Neuronal stem cell (in vitro differentiated cells): ENCODE results near the gene PPP1R14B.
A peak's percentile ranks its signal among the peaks of the same experiment; 100 is the strongest.

Experiments used
- DNase-seq: peaks from one replicate; pipeline ENCODE4 v3.0.0-alpha.2; 2013; ENCODE audit warnings: low spot score
- H2AFZ ChIP-seq: one replicate; pipeline ENCODE4 v1.6.1; 2013; ENCODE audit warnings: mild to moderate bottlenecking, low read length, inconsistent platforms
- H2AK5ac ChIP-seq: 2 replicates; pipeline ENCODE4 v1.6.1; 2013; ENCODE audit warnings: low read depth, mild to moderate bottlenecking, inconsistent platforms, low read length, moderate library complexity, mixed read lengths
- H2BK120ac ChIP-seq: 2 replicates; pipeline ENCODE4 v1.6.1; 2013; ENCODE audit warnings: low read depth, mild to moderate bottlenecking, inconsistent platforms, low read length, moderate library complexity, mixed read lengths
- H2BK12ac ChIP-seq: one replicate; pipeline ENCODE4 v1.6.1; 2013; ENCODE audit warnings: low read length, inconsistent platforms
- H2BK15ac ChIP-seq: 2 replicates; pipeline ENCODE4 v1.6.1; 2013; ENCODE audit warnings: mild to moderate bottlenecking, low read length, inconsistent platforms, mixed read lengths
- H2BK5ac ChIP-seq: one replicate; pipeline ENCODE4 v1.6.1; 2013; ENCODE audit warnings: inconsistent platforms, mild to moderate bottlenecking, low read length, moderate library complexity
- H3K14ac ChIP-seq: one replicate; pipeline ENCODE4 v1.6.1; 2013; ENCODE audit warnings: low read length, inconsistent platforms
- H3K18ac ChIP-seq: 2 replicates; pipeline ENCODE4 v1.6.1; 2013; ENCODE audit warnings: low read length, inconsistent platforms
- H3K23ac ChIP-seq: 2 replicates; pipeline ENCODE4 v1.6.1; 2013; ENCODE audit warnings: low read depth, mild to moderate bottlenecking, mixed read lengths, low read length, inconsistent platforms; ENCODE audit not compliant: poor library complexity
- H3K27ac ChIP-seq: replicated peaks from 3 replicates; pipeline ENCODE4 v1.5.1; 2013; ENCODE audit warnings: low read length, inconsistent platforms
- H3K27me3 ChIP-seq, 3 experiments: 2 replicates each; pipeline ENCODE4 v1.6.1; 2013; ENCODE audit warnings: low read length in 3 of 3, mild to moderate bottlenecking in 2 of 3, inconsistent platforms in 1 of 3, low read depth in 1 of 3, mixed read lengths in 1 of 3, moderate library complexity in 1 of 3; ENCODE audit not compliant: control insufficient read depth in 3 of 3, insufficient read depth in 3 of 3
- H3K36me3 ChIP-seq, 2 donors: replicated peaks in 1 of 2; 2 replicates each; pipeline ENCODE4 v1.6.1; 2013; ENCODE audit warnings: low read length in 2 of 2; ENCODE audit not compliant: control insufficient read depth in 2 of 2, insufficient read depth in 2 of 2
- H3K4ac ChIP-seq: 2 replicates; pipeline ENCODE4 v1.6.1; 2013; ENCODE audit warnings: inconsistent platforms, mild to moderate bottlenecking, low read length, moderate library complexity
- H3K4me1 ChIP-seq, 2 donors: 1 replicate in 1 of 2; 2 replicates in 1 of 2; pipeline ENCODE4 v1.6.1; 2013; ENCODE audit warnings: low read length in 2 of 2, low read depth in 1 of 2; ENCODE audit not compliant: control insufficient read depth in 2 of 2, insufficient read depth in 1 of 2
- H3K4me2 ChIP-seq: one replicate; pipeline ENCODE4 v1.6.1; 2013; ENCODE audit warnings: mild to moderate bottlenecking, low read length, inconsistent platforms; ENCODE audit not compliant: insufficient read depth, poor library complexity, severe bottlenecking
- H3K4me3 ChIP-seq, 2 donors: 2 replicates each; pipeline ENCODE4 v1.5.1; 2013; ENCODE audit warnings: low read length in 2 of 2, mild to moderate bottlenecking in 2 of 2, inconsistent platforms in 1 of 2, moderate library complexity in 1 of 2
- H3K79me1 ChIP-seq: one replicate; pipeline ENCODE4 v1.6.1; 2013; ENCODE audit warnings: low read depth, mild to moderate bottlenecking, inconsistent platforms, low read length, moderate library complexity
- H3K9ac ChIP-seq: one replicate; pipeline ENCODE4 v1.6.1; 2013; ENCODE audit warnings: mild to moderate bottlenecking, low read depth, low read length, inconsistent platforms; ENCODE audit not compliant: poor library complexity
- H3K9me3 ChIP-seq, 2 donors: replicated peaks in 1 of 2; 2 replicates each; pipeline versions ENCODE3 to v1.6.1; 2013; ENCODE audit warnings: low read length in 2 of 2, mild to moderate bottlenecking in 2 of 2, inconsistent platforms in 1 of 2, low read depth in 1 of 2, mixed read lengths in 1 of 2, moderate library complexity in 1 of 2; ENCODE audit not compliant: control insufficient read depth in 2 of 2, insufficient read depth in 1 of 2
- H4K8ac ChIP-seq: one replicate; pipeline ENCODE4 v1.6.1; 2013; ENCODE audit warnings: low read depth, mild to moderate bottlenecking, inconsistent platforms, low read length, moderate library complexity
- H4K91ac ChIP-seq: one replicate; pipeline ENCODE4 v1.6.1; 2013; ENCODE audit warnings: low read length, low read depth, mild to moderate bottlenecking, inconsistent platforms; ENCODE audit not compliant: poor library complexity
- WGBS, 2 donors: extraction: QIAGEN DNeasy Blood & Tissue Kit; methylation state at CpG; one replicate each; pipeline ENCODE4 v1.1.7; 2013; ENCODE audit warnings: missing lambda C conversion rate in 2 of 2, mixed read lengths in 1 of 2; ENCODE audit not compliant: insufficient read length in 2 of 2, insufficient replicate concordance in 1 of 2; ENCODE audit errors: extremely low coverage in 2 of 2; 5-methylcytosine and 5-hydroxymethylcytosine counted together

PPP1R14B gene

DNA sequence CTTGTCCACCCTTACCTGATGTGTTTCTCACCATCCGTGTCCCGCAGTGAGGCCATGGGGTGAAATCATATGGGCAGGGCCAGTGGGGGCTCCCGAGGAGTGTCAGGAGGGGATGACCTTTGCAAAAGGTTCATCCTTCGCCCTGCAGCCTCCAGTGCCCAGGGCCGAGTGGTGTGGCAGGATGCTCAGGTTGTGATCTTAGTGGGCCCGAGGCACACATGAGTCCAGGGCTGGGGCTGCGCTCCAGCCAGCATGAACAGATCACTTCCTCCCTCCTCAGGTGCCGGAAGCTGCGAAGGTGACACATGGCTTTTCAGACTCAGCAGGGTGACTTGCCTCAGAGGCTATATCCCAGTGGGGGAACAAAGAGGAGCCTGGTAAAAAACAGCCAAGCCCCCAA, 8.7 kb downstream of the PPP1R14B start:
- Histone ChIP-seq H3K79me1 (peaks cover 15% of the 10 kb centered on the region), H3K27ac (no peak overlapping the region), H3K4ac (no peak overlapping the region), H4K91ac (no peak overlapping the region), H3K18ac (no peak overlapping the region), H3K4me3 (no peak overlapping the region), H3K4me2 (no peak overlapping the region), H3K4me1 (peaks cover 8 to 20% of the 10 kb centered on the region in 2 donors), H4K8ac (peak overlapping the region; percentile 56), H3K14ac (no peak overlapping the region), H3K36me3 (peaks cover 3 to 5% of the 10 kb centered on the region in 2 donors), H2BK15ac (no peak overlapping the region), H3K23ac (peak overlapping the region; percentile 81), H2BK12ac (peak overlapping the region; percentile 66), H3K9ac (peak overlapping the region; percentile 44), H2AK5ac (peak overlapping the region; percentile 46), H2BK120ac (no peak overlapping the region), H3K27me3 (peaks cover 0 to 18% (median 0%) of the 10 kb centered on the region in 3 experiments), H3K9me3 (no peaks in the 10 kb centered on the region), H2AFZ (no peak overlapping the region), H2BK5ac (no peak overlapping the region)
- DNase-seq, result no peak
- WGBS, 2 donors, result no CpG with 5 or more reads among the region's 9 CpGs

DNA sequence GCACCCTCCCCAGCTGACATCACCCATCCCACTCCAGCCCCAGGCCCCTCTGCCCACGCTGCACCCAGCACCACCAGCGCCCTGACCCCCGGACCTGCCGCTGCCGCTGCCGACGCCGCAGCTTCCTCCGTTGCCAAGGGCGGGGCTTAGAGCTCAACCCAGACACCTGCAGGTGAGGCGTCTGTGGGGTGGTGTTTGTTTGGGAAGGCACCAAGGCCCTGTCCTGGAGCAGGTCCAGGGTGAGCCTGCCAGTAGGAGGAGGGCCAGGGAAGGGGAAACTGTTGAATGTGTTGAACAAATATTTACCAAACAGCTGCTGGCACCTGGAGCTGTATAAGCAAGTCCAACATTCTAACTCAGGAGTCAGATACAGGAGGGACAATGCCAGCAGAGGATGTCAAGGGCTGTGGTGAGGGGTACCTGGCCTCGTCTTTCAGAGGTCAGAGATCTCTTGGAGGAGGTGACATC, 9.2 kb downstream of the PPP1R14B start:
- Histone ChIP-seq H3K4me1 (peaks cover 8 to 19% of the 10 kb centered on the region in 2 donors), H4K8ac (no peak overlapping the region), H3K4me2 (no peak overlapping the region), H2BK12ac (no peak overlapping the region), H3K27me3 (peaks cover 0 to 23% (median 0%) of the 10 kb centered on the region in 3 experiments), H2AFZ (no peak overlapping the region), H3K18ac (no peak overlapping the region), H3K14ac (no peak overlapping the region), H4K91ac (no peak overlapping the region), H2AK5ac (no peak overlapping the region), H3K9me3 (no peaks in the 10 kb centered on the region), H2BK120ac (no peak overlapping the region), H3K27ac (no peak overlapping the region), H3K4me3 (no peak overlapping the region), H3K9ac (peak overlapping the region; percentile 44), H3K36me3 (peaks cover 2 to 5% of the 10 kb centered on the region in 2 donors), H3K4ac (no peak overlapping the region), H2BK5ac (no peak overlapping the region), H2BK15ac (no peak overlapping the region), H3K79me1 (peaks cover 14% of the 10 kb centered on the region), H3K23ac (no peak overlapping the region)
- no CpG with 5 or more reads among the region's 12 CpGs for WGBS, 2 donors
- DNase-seq, result no peak

DNA sequence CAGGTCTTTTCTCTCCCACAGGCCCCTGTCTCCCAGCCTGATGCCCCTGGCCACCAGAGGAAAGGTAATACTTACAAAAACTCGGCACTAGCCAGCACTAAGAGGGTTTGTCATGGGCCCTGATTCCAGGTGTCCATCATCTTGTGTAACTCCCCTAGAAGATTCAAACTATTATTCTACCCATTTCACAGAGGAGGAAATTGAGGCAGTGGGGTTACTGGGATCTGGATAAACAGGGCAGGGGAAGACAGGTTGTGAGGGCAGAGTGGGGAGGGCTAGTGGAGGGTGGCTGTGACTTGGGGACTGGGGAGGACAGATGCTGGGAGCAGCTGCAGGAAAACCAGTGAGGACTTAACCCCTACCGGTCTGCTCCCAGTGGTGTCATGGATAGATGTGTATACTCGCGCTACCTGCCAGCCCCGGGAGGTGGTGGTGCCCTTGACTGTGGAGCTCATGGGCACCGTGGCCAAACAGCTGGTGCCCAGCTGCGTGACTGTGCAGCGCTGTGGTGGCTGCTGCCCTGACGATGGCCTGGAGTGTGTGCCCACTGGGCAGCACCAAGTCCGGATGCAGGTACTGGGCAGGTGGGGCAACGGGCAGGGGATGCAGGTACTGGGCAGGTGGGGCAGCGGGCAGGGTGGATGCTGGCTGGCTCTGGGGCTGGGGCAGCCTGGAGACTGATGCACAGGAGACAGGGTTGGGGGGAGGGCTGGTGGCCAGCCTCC, 11.1 kb downstream of the PPP1R14B start:
- Histone ChIP-seq H3K23ac (peak overlapping the region; percentile 90), H4K8ac (no peak overlapping the region), H3K4me2 (no peak overlapping the region), H3K79me1 (peaks cover 5% of the 10 kb centered on the region), H3K27ac (no peak overlapping the region), H3K9me3 (no peaks in the 10 kb centered on the region), H2AFZ (no peak overlapping the region), H3K27me3 (peaks cover 0 to 36% (median 0%) of the 10 kb centered on the region in 3 experiments), H2BK120ac (no peak overlapping the region), H2AK5ac (peak overlapping the region; percentile 90), H2BK15ac (peak overlapping the region; percentile 45), H2BK5ac (peak overlapping the region; percentile 59), H3K4me3 (peak overlapping the region in 1 of 2 donors; percentile 36), H3K9ac (peak overlapping the region; percentile 88), H3K18ac (no peak overlapping the region), H3K14ac (peak overlapping the region; percentile 75), H3K4ac (no peak overlapping the region), H2BK12ac (no peak overlapping the region), H4K91ac (no peak overlapping the region), H3K4me1 (peaks cover 7 to 17% of the 10 kb centered on the region in 2 donors), H3K36me3 (peaks cover 5% of the 10 kb centered on the region in 2 donors)
- no peak for DNase-seq
- WGBS, 2 donors, result no CpG with 5 or more reads among the region's 12 CpGs

DNA sequence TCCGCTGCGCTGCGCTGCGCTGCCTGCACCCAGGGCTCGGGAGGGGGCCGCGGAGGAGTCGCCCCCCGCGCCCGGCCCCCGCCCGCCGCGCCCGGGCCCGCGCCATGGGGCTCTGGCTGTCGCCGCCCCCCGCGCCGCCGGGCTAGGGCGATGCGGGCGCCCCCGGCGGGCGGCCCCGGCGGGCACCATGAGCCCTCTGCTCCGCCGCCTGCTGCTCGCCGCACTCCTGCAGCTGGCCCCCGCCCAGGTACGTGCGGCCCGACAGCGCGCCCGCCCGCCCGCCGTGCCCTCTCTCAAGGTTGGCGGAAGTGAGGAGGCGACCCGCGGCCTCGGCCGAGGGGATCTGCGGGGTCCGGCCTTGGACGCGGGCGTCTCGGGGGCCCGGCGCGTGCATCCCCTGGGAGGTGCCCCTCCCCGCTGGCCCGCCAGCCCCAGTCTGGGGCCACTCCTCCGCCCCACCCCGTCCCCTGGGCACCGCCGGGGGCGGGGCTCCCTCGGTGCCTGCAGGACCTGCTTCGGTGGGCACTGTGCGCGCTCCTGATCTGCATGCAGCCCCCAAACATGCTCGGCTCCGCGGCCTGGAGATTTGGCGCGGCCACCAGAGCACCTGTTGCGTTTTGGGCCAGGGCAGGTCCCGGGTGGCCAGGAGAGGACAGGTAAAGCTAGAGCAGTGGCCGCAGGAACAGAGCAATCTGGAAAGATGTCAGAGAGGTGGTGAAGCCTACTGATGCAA, 11.9 kb downstream of the PPP1R14B start:
- peak overlapping the region; percentile 88 for H3K9ac ChIP-seq
- H3K4me1 ChIP-seq, result peaks cover 3 to 11% of the 10 kb centered on the region in 2 donors
- H2BK12ac ChIP-seq, result no peak overlapping the region
- H4K8ac ChIP-seq, result no peak overlapping the region
- peak overlapping the region; percentile 59 for H2BK5ac ChIP-seq
- no peak overlapping the region for H2AFZ ChIP-seq
- H3K9me3 ChIP-seq, result no peaks in the 10 kb centered on the region
- no peak for DNase-seq
- H3K79me1 ChIP-seq, result peaks cover 5% of the 10 kb centered on the region
- peak overlapping the region; percentile 86 for H3K18ac ChIP-seq
- no CpG with 5 or more reads among the region's 80 CpGs for WGBS, 2 donors
- no peak overlapping the region for H2BK15ac ChIP-seq
- no peak overlapping the region for H3K27ac ChIP-seq
- H3K4me2 ChIP-seq, result peak overlapping the region; percentile 88
- no peak overlapping the region for H4K91ac ChIP-seq
- H3K27me3 ChIP-seq, result peaks cover 0 to 36% (median 0%) of the 10 kb centered on the region in 3 experiments
- peak overlapping the region; percentile 90 for H2AK5ac ChIP-seq
- H3K23ac ChIP-seq, result peak overlapping the region; percentile 71
- H3K4me3 ChIP-seq, result peak overlapping the region in 1 of 2 donors; percentile 85
- H3K4ac ChIP-seq, result peak overlapping the region; percentile 91
- H2BK120ac ChIP-seq, result peak overlapping the region; percentile 38
- H3K14ac ChIP-seq, result no peak overlapping the region
- peaks cover 5% of the 10 kb centered on the region in 2 donors for H3K36me3 ChIP-seq
